ENCODE measurements around the gene OR5M11.
"Not testable (repeated sequence)": the region's sequence is repeated elsewhere in the genome, so short reads cannot be mapped to it uniquely, and the experiment has no call there.

The OR5M11 gene

DNA sequence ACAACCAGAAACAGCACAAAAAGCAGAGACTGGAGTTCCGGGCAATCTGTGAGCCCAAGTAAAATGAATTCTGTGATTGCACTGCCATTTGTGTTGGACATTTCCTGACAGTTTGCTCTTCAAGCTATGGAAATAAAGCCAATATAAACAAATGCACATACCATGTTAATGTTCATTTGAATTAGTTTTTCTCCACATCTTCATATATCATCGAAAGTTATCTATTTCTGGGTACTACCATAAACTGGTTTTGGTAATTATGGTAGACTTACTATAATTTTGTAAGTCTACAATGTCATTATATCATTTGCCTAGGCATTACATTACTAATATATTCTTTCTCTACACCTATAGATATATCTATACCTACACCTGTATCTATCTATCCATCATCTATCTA lies at the start of gene OR5M11:
OR5M11 (minus strand) TSS at position 101 of the 400 bp plus-strand sequence; CDS start at position 101, 0 bp downstream.
- no peak for DNase-seq

DNA sequence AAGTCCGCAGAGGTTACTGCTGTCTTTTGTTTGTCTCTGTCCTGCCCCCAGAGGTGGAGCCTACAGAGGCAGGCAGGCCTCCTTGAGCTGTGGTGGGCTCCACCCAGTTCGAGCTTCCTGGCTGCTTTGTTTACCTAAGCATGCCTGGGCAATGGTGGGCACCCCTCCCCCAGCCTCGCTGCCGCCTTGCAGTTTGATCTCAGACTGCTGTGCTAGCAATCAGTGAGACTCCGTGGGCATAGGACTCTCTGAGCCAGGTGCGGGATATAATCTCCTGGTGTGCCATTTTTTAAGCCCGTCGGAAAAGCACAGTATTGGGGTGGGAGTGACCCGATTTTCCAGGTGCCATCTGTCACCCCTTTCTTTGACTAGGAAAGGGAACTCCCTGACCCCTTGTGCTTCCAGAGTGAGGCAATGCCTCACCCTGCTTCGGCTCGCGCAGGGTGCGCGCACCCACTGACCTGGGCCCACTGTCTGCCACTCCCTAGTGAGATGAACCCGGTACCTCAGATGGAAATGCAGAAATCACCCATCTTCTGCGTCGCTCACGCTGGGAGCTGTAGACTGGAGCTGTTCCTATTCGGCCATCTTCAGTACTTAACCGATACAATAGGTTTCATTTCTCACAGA lies 49.1 kb upstream of the OR5M11 start:
- DNase-seq, result not testable (repeated sequence)

DNA sequence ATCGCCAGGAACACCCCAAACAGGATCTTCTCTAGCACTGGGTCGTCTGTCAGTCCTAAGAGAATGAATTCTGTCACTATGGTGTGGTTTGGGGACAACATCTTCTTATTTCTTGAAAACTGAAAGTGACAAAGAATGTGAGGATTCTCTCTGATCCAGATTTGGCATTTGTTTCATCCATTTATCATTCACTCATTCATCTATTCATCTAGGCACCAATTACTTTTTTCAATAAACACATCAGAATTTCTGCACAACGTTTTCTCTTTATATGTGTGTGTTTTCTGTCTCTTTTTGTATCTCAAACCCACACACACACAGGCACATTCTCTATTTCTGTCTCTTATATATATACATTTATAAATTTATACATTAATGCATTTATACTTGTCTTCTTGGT lies 34.6 kb upstream of the OR5M11 start, which contains the start of gene OR5M10:
OR5M10 (minus strand) TSS at position 101 of the 400 bp plus-strand sequence; CDS start at position 101, 0 bp downstream.
- DNase-seq, result no peak

DNA sequence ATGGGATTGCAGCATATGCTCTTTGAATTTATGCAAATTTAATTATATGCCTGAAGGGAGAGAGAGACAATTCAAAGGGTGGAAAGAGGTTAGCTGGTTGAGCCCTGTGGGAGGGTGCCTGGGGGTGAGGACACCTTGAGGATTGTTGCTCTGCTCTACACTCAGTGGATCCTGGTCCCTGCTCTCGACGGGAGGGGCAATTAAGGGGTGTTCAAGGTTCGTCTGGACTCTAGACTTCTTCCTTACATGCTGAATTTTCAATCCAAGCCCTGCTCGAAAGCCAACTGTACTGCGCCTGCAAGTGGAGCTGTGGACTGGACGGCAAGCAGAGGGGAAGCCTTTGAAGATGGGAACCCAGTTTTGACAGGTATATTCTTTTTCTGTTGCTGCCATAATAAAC lies 15.5 kb upstream of the OR5M11 start:
- DNase-seq, result no peak

DNA sequence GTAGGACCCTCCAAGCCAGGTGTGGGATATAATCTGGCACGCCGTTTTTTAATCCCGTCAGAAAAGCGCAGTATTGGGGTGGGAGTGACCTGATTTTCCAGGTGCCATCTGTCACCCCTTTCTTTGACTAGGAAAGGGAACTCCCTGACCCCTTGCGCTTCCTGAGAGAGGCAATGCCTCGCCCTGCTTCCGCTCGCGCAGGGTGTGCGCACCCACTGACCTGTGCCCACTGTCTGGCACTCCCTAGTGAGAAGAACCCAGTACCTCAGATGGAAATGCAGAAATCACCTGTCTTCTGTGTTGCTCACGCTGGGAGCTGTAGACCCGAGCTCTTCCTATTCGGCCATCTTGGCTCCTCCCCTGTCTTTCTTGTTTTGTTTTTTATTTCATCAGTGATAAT lies 11.6 kb upstream of the OR5M11 start:
- DNase-seq, result not testable (repeated sequence)

DNA sequence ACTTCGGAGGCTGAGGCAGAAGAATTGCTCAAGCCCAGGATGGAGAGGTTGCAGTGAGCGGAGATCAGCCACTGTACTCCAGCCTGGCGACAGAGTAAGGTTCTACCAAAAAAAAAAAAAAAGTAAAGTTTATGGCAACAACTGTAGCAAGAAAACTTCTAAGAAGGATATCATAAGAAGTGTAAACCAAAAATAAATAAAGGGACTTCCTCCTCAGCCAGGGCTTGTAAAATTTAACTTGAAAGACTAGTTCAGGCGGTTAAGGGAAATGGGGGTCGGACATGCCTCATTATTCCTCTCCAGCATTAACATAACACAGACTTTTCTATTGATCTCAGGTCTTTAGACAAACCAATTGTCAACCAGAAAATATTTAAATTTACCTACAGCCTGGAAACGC lies 2.5 kb upstream of the OR5M11 start:
- no peak for DNase-seq

DNA sequence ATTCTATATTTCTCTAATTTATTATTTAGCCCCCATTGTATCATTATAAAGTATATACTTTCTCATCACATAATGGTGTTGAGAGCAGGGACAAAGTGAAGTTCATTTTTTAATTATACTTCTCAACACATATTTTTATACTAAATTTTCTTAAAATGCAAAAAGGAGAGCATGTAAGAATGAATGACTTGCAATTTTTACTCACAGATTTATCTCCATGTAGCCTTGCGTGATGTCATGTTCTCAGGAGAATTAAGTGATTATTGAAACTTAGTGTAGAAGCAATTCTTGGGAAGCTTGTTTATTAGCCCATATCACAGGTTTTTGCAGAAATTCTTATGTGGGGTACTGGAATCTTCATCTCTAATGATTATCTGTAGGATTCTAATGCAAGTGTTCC lies 682 bp upstream of the OR5M11 start:
- DNase-seq, result no peak

DNA sequence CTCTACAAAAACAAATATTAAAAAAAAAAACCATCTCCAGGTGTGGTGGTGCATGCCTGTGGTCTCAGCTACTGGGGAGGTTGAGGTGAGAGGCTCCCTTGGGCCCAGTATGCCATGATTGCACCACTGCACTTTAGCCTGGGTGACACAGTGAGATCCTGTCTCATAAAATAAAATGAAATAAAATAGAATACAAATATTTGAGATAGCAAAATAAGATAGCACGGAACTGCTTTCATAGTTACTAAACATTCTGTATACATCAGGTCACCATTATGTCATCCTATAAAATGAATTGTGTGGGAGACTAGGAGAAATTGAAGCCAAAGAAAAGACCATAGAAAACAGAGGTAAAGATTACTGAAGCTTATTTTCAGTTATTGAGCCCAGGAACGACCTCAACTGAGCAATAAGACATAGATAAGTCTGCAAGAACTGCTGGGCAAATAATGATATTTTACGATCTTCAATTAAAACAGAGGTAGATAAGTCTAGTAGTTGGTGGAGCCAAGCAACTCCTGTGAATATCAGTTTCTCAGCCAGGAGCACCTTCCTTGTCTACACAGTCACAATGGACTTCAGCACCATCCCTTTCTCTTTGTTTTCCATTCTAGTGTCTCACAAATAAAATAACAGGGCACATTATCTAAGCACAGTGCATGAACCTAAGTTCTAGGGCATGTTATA lies 9.9 kb downstream of the OR5M11 start:
- DNase-seq, result no peak

DNA sequence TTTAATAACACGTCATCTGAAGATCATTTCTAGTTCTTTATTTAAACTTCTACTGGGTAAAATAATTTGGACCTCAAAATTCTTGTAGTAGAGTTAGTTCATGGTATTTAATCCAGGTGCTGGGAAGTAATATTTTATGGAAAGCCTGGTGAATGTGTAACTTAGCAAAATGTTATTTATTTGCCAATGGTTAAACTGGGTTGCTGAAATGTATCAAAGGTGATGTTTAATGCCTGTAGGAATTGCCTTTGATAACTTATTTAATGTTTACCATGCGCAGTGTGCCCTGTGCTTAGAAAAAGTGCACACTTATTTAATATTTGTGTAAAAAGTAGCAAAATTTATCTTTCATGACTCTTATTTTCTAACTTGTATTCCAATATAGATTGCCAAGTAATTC lies 11.2 kb downstream of the OR5M11 start:
- no peak for DNase-seq

DNA sequence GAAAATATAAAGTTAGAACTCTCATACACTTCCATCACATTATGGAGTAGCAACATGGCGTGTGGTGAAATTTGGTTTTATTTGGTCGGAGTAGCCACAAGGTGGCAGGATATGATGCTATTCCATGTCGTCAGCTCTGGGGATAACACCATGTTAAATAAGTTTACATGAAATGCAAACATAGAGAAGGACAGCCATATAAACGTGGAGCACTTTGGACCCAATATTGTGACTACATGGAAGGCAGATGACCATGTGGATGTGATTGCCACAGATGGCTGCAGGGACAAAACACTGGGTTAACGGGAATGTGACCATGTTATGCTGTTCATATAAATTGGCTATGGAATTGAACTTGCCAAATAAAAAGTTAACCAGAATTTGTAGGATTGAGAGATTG lies 21.0 kb downstream of the OR5M11 start:
- DNase-seq, result peak; percentile 5

DNA sequence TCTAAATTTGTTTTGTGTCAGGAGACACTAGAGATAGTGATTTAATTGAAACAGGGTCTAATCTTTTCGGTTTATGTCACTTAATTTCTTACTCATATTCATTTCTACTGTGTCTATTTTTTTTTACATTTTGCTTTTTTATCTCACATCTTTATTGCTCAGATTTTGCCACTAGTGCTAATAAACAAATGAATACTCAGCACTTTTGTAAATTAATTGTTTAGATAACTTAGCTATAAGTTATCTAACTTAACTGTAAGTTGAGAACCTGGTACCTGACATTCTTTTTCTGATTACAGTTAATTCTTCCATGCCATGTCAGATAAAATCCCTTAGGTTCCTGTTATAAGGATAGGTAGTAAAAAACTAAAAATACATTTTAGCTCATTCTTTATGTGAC lies 29.8 kb downstream of the OR5M11 start:
- no peak for DNase-seq

DNA sequence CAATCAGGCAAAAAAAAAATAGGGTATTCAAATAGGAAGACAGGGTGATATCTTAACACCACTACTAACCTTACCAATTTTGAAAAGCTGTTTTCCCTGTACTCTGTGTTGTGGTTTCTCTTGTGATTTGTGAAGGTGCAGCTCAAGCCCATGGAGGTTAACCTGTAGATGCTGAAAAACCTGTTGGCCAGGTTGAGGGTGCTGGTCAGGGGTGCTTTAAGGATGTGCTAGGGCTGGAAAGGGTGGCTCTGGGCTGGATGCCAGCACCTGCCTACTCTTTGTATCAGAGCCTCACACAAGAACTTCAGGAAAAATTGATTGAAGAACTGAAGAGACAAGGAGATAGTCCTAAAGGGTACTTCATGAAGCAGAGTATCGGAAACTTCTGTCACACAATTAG lies 33.6 kb downstream of the OR5M11 start:
- DNase-seq, result no peak

DNA sequence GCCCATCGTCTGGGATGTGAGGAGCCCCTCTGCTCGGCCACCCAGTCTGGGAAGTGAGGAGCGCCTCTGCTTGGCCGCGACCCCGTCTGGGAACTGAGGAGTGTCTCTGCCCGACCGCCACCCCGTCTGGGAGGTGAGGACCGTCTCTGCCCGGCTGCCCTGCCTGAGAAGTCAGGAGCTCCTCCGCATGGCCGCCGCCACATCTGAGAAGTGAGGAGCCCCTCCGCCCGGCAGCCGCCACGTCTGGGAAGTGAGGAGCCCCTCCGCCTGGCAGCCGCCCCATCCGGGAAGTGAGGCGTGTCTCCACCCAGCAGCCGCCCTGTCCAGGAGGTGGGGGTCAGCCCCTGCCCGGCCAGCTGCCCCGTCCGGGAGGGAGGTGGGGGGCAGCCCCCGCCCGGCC lies 46.0 kb downstream of the OR5M11 start:
- DNase-seq, result no peak

DNA sequence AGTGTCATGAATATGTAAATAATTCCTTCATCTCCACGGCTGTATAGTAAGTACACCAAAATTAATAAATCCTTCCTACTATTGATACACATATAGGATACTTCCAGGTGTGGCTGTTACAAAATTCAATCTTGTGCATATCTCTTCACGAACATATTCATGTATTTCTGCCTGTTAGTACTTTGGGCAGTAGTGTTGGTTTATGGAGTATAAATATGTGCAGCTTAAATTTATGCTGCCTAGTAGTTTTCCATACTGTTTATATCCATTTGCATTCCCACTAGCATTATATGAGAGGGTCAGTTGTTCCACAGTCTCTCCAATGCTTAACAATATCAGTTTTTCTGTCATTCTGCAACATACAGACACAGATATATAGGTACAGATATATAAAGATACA lies 47.9 kb downstream of the OR5M11 start:
- DNase-seq, result no peak
